ENCODE data around the gene MDFI.

MDFI gene

DNA sequence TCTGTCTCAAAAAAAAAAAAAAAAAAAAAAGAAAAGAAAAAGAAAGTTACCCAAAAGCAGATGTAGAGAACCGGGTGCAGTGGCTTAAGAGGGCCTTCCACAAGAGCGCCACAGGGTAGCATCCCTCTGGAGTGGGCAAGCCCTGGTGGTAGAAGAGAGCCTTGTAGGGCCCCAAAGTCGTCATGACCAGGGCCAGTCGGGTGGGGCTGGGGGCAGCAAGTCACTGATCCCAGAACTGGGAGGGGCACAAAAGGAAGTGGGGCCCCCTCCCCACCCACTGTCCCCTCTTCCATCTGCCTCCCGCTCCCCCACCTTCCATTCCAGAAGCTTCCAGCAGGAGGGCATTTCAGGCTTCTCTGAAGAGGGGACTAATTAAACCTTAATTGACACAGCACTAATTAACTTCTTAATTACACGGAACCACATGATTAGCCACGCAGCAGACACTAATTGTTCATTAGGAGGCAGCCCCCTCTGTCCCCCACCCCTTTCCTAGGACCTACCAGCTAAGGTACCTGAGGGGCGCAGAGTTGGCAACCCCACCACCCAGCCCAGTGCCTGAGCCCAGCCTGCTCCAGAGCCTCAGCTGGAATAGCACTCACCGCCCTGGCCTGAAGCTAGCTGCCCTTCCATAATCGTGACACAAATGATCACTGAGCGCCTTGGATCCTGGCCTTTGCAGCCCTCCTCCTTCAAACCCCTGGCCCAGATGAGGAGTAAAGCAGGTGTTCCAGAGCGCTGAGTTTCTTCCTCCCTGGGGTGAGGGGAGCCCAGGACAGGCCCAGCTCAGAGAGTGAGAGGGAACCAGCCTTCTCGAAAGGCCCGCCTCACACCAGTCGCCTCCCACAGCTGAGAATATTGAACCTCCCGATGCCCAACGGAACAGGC lies 34.8 kb downstream of the MDFI start:
- Histone ChIP-seq H3K27ac (ENCODE audit: low read depth, low read length, poor library complexity, severe bottlenecking) (no peak overlapping the region), H3K9ac (ENCODE audit: low read length) (no peak overlapping the region), H3K79me2 (ENCODE audit: insufficient read depth, low read length) (no peaks in the 10 kb centered on the region), H3K4me3 (ENCODE audit: low read depth, low read length, poor library complexity, severe bottlenecking) (no peak overlapping the region), H3K4me2 (ENCODE audit: low read length) (no peak overlapping the region), H4K20me1 (ENCODE audit: insufficient read depth, low read length) (no peaks in the 10 kb centered on the region), H3K9me2 (ENCODE audit: low read depth, low read length) (no peaks in the 10 kb centered on the region), H3K27me3 (ENCODE audit: insufficient read depth, low read length) (peaks cover 22% of the 10 kb centered on the region), H3K9me3 (ENCODE audit: low read length) (no peaks in the 10 kb centered on the region), H3F3A (ENCODE audit: insufficient read depth, low read length) (no peaks in the 10 kb centered on the region), H3K4me1 (ENCODE audit: insufficient read depth, low read length, severe bottlenecking) (no peaks in the 10 kb centered on the region), H3K36me3 (ENCODE audit: insufficient read depth, low read length) (no peaks in the 10 kb centered on the region), H2AFZ (ENCODE audit: low read length) (no peak overlapping the region)
- TF ChIP-seq, protein P1, sequence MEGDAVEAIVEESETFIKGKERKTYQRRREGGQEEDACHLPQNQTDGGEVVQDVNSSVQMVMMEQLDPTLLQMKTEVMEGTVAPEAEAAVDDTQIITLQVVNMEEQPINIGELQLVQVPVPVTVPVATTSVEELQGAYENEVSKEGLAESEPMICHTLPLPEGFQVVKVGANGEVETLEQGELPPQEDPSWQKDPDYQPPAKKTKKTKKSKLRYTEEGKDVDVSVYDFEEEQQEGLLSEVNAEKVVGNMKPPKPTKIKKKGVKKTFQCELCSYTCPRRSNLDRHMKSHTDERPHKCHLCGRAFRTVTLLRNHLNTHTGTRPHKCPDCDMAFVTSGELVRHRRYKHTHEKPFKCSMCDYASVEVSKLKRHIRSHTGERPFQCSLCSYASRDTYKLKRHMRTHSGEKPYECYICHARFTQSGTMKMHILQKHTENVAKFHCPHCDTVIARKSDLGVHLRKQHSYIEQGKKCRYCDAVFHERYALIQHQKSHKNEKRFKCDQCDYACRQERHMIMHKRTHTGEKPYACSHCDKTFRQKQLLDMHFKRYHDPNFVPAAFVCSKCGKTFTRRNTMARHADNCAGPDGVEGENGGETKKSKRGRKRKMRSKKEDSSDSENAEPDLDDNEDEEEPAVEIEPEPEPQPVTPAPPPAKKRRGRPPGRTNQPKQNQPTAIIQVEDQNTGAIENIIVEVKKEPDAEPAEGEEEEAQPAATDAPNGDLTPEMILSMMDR (IDR thresholded peaks at IDR 0.05; ENCODE audit: low read length), result no peak
- TF ChIP-seq EZH2 (IDR thresholded peaks at IDR 0.05; ENCODE audit: borderline replicate concordance, low read length), result no peak

DNA sequence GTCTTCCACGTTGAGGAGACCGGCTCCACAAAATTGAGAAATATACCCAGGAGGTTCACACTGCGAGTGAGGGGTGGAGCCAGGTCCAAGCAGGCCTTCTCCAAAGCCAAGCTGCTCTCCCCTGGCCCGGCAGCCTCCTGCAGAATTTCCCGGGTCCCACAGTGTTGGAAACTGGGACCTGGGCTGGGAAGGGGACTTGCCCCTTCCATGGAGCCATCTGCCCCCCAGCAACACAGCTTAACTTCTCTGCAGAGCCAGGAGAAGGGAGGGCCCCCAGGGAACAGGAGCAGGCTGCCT lies 35.4 kb downstream of the MDFI start:
- Histone ChIP-seq H4K20me1 (ENCODE audit: insufficient read depth, low read length) (no peaks in the 10 kb centered on the region), H3K36me3 (ENCODE audit: insufficient read depth, low read length) (no peaks in the 10 kb centered on the region), H3K4me3 (ENCODE audit: low read depth, low read length, poor library complexity, severe bottlenecking) (no peak overlapping the region), H3K4me1 (ENCODE audit: insufficient read depth, low read length, severe bottlenecking) (no peaks in the 10 kb centered on the region), H3K79me2 (ENCODE audit: insufficient read depth, low read length) (no peaks in the 10 kb centered on the region), H3F3A (ENCODE audit: insufficient read depth, low read length) (no peaks in the 10 kb centered on the region), H3K9me2 (ENCODE audit: low read depth, low read length) (no peaks in the 10 kb centered on the region), H3K27ac (ENCODE audit: low read depth, low read length, poor library complexity, severe bottlenecking) (no peak overlapping the region), H3K27me3 (ENCODE audit: insufficient read depth, low read length) (peaks cover 22% of the 10 kb centered on the region), H2AFZ (ENCODE audit: low read length) (no peak overlapping the region), H3K9ac (ENCODE audit: low read length) (no peak overlapping the region), H3K9me3 (ENCODE audit: low read length) (no peaks in the 10 kb centered on the region), H3K4me2 (ENCODE audit: low read length) (no peak overlapping the region)
- no peak for TF ChIP-seq EZH2 (IDR thresholded peaks at IDR 0.05; ENCODE audit: borderline replicate concordance, low read length)
- TF ChIP-seq, protein P1 (IDR thresholded peaks at IDR 0.05; ENCODE audit: low read length), result no peak

DNA sequence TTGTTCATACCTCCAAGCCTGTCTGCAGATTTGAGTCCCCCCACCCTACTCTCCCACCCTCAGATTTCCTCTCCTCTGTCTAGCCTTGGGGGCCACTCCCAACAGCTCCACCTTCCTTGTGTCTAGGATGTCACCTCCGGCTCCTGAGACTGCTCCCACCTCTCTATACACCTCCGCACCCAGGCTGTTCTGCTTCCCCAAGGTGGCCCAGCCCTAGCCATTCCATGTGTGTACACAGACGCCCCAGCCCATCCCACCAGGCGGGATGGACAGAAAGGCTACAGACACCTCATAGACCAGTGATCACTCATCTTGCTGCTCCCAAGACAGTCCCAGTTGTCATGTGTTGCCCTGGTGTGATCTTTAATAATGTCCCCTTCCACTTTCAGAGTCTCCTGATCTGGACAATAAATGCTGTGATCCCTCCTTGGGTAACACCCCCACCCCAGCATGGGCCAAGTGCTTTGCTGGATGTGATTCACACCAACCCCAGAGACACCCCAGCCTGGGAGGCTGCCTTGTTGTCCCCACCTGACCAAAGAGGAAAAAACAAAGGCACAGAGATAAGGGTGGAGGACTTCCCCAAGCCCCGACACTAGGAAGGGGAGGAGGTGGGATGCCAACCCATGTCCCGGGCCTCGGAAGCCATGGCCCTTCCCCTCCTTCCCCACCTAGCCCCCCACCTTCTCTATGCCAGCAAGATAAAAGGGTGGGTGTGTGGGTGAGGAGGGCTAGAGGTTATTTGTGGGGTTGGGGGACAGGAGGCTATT lies 36.1 kb downstream of the MDFI start:
- Histone ChIP-seq H3K9me3 (ENCODE audit: low read length) (no peaks in the 10 kb centered on the region), H3K36me3 (ENCODE audit: insufficient read depth, low read length) (no peaks in the 10 kb centered on the region), H3F3A (ENCODE audit: insufficient read depth, low read length) (no peaks in the 10 kb centered on the region), H3K27me3 (ENCODE audit: insufficient read depth, low read length) (peaks cover 18% of the 10 kb centered on the region), H3K4me1 (ENCODE audit: insufficient read depth, low read length, severe bottlenecking) (no peaks in the 10 kb centered on the region), H3K4me2 (ENCODE audit: low read length) (no peak overlapping the region), H3K27ac (ENCODE audit: low read depth, low read length, poor library complexity, severe bottlenecking) (no peak overlapping the region), H3K4me3 (ENCODE audit: low read depth, low read length, poor library complexity, severe bottlenecking) (no peak overlapping the region), H3K9me2 (ENCODE audit: low read depth, low read length) (no peaks in the 10 kb centered on the region), H3K79me2 (ENCODE audit: insufficient read depth, low read length) (no peaks in the 10 kb centered on the region), H3K9ac (ENCODE audit: low read length) (no peak overlapping the region), H2AFZ (ENCODE audit: low read length) (no peak overlapping the region), H4K20me1 (ENCODE audit: insufficient read depth, low read length) (no peaks in the 10 kb centered on the region)
- TF ChIP-seq, protein P1 (IDR thresholded peaks at IDR 0.05; ENCODE audit: low read length), result no peak
- TF ChIP-seq EZH2 (IDR thresholded peaks at IDR 0.05; ENCODE audit: borderline replicate concordance, low read length), result no peak

Measured in OCI-LY1 (cell line).